K562 (cell line): ENCODE results near the gene PNPLA7. TPM values are rescaled to one million over a fixed set of nuclear protein-coding genes. Genes with fewer than 3 reads are reported as not detected.
"Not testable (repeated sequence)": the region's sequence is repeated elsewhere in the genome, so short reads cannot be mapped to it uniquely, and the experiment has no call there.

Source experiments
- ATAC-seq: fragments of 200-7000 bp; cut with Tn5 transposase; 3 replicates; pipeline ENCODE4 v1.9.1; 2020; ENCODE audit warnings: moderate library complexity
- BruUV-seq: library from RNA; stranded (reverse); fragments of 400-500 nt; replicated peaks from 2 replicates; lab custom pipeline; 2021; lab: Mats Ljungman, UMichigan
- CTCF ChIA-PET: fragments of 300-600 bp; formaldehyde crosslinking; extraction: SDS; loops from one replicate; lab custom pipeline; 2021; ENCODE audit warnings: low intra/inter-chr PET ratio; lab: Yijun Ruan, JAX
- POLR2A ChIA-PET: fragments of 300-600, 350-650 bp; sonication (Branson Sonifier 250); formaldehyde crosslinking; extraction: SDS; loops from one replicate; lab custom pipeline; 2021; ENCODE audit warnings: antibody characterized with exemption, inconsistent platforms; lab: Yijun Ruan, JAX
- DNase-seq, 4 experiments: peaks; one replicate each; pipeline versions ENCODE4 v3.0.0 to v3.0.0-alpha.2; 2011 to 2018; ENCODE audit warnings: low spot score in 3 of 4, mixed read lengths in 3 of 4; ENCODE audit errors: extremely low read depth in 1 of 4
- FAIRE-seq: peaks from 2 replicates; lab custom pipeline; 2011; peaks lifted over from hg19 to GRCh38; lab: Jason Lieb, UNC
- H2AFZ ChIP-seq: 2 replicates; pipeline ENCODE4 v1.6.0; 2011; ENCODE audit warnings: low read depth, low read length, control low read depth, inconsistent platforms
- H3K27ac ChIP-seq: fragments of 200-600 bp; 3 replicates; pipeline ENCODE4 v1.8.0; 2011; ENCODE audit warnings: low read depth, mild to moderate bottlenecking, control low read depth, inconsistent platforms, low read length, moderate library complexity, mixed read lengths; ENCODE audit errors: extremely low read depth
- H3K27me3 ChIP-seq, 2 experiments: fragments of 300-600 bp in 1 of 2; 2 replicates in 1 of 2; 3 replicates in 1 of 2; pipeline versions ENCODE4 v1.6.0 to v1.8.0; 2011; ENCODE audit warnings: inconsistent platforms in 2 of 2, low read length in 2 of 2, mild to moderate bottlenecking in 1 of 2, mixed read lengths in 1 of 2, moderate library complexity in 1 of 2; ENCODE audit not compliant: control insufficient read depth in 2 of 2, insufficient read depth in 2 of 2
- H3K36me3 ChIP-seq: fragments of 300-600 bp; 3 replicates; pipeline ENCODE4 v1.8.0; 2011; ENCODE audit warnings: mild to moderate bottlenecking, low read length, inconsistent platforms; ENCODE audit not compliant: control insufficient read depth, insufficient read depth
- H3K4me1 ChIP-seq, 2 experiments: fragments of 200-600 bp in 1 of 2; replicated peaks in 1 of 2; 2 replicates in 1 of 2; 3 replicates in 1 of 2; pipeline versions ENCODE4 v1.5.1 to v1.8.0; 2011; ENCODE audit warnings: inconsistent platforms in 2 of 2, low read length in 2 of 2, mild to moderate bottlenecking in 1 of 2, mixed read lengths in 1 of 2, moderate library complexity in 1 of 2; ENCODE audit not compliant: control insufficient read depth in 2 of 2, insufficient read depth in 2 of 2
- H3K4me2 ChIP-seq: 2 replicates; pipeline ENCODE4 v1.6.1; 2011; ENCODE audit warnings: low read length, control low read depth, inconsistent platforms, mixed read lengths; ENCODE audit not compliant: insufficient read depth
- H3K4me3 ChIP-seq: fragments of 200-600 bp; sonication (generic), shearing (Covaris generic); 2 replicates; pipeline ENCODE4 v1.5.1; 2016; ENCODE audit warnings: control low read depth, inconsistent platforms
- H3K79me2 ChIP-seq: fragments of 200-600 bp; 3 replicates; pipeline ENCODE4 v1.8.0; 2011; ENCODE audit warnings: low read length, inconsistent platforms; ENCODE audit not compliant: control insufficient read depth, insufficient read depth
- H3K9ac ChIP-seq, 2 experiments: 2 replicates each; pipeline versions ENCODE4 v1.6.0 to v1.6.1; 2011; ENCODE audit warnings: low read depth in 2 of 2, low read length in 2 of 2, control low read depth in 1 of 2, inconsistent platforms in 1 of 2, mild to moderate bottlenecking in 1 of 2, mixed read lengths in 1 of 2; ENCODE audit not compliant: insufficient read depth in 1 of 2
- H3K9me1 ChIP-seq: one replicate; pipeline ENCODE4 v1.6.0; 2011; ENCODE audit warnings: inconsistent platforms, mild to moderate bottlenecking, low read length, moderate library complexity; ENCODE audit not compliant: control insufficient read depth, insufficient read depth
- H3K9me3 ChIP-seq: replicated peaks from 2 replicates; pipeline ENCODE4 v1.5.1; 2011; ENCODE audit warnings: low read depth, low read length, inconsistent platforms; ENCODE audit not compliant: control insufficient read depth, insufficient read depth
- H4K20me1 ChIP-seq: replicated peaks from 2 replicates; pipeline ENCODE4 v1.6.1; 2011; ENCODE audit warnings: low read length, inconsistent platforms, mixed read lengths; ENCODE audit not compliant: control insufficient read depth, insufficient read depth
- CBX3 ChIP-seq, 2 experiments: IDR thresholded peaks; 1 replicate in 1 of 2; 2 replicates in 1 of 2; pipeline ENCODE4 v1.6.1; 2012; ENCODE audit warnings: inconsistent platforms in 2 of 2, low read length in 2 of 2, borderline replicate concordance in 1 of 2, control low read depth in 1 of 2
- NFE2 ChIP-seq: IDR thresholded peaks from 2 replicates; pipeline ENCODE4 v1.6.1; 2014; ENCODE audit warnings: antibody characterized with exemption, low read depth
- SMAD4 ChIP-seq: fragments of 250-450 bp; sonication (Bioruptor Pico); conservative IDR thresholded peaks from 2 replicates; pipeline ENCODE4 v1.8.0; 2021; ENCODE audit warnings: inconsistent platforms, mild to moderate bottlenecking, moderate library complexity
- ZNF79 ChIP-seq: fragments of 250-450 bp; sonication (Bioruptor Pico); IDR thresholded peaks from 2 replicates; pipeline ENCODE4 v1.4.0; 2020; ENCODE audit warnings: low read depth, mild to moderate bottlenecking, moderate library complexity
- WGBS: fragments of 100-300 bp; shearing (Covaris generic); methylation state at CpG from one replicate; pipeline ENCODE4 v1.1.6; 2016; ENCODE audit warnings: low coverage, mixed read lengths; ENCODE audit not compliant: insufficient coverage; ENCODE audit errors: missing lambda C conversion rate; 5-methylcytosine and 5-hydroxymethylcytosine counted together
- in situ Hi-C: fragments of 300-500 bp; cut with MboI; formaldehyde crosslinking; loops from 4 replicates; pipeline ENCODE4 v1.15.0; 2018; ENCODE audit warnings: inconsistent platforms, mixed read lengths
- intact Hi-C: fragments of 100-400 bp; cut with micrococcal nuclease; formaldehyde crosslinking; loops from 2 replicates; pipeline ENCODE4 v1.14.2; 2022
- polyA plus RNA-seq, 8 experiments: library from polyadenylated mRNA; depleted of rRNA in 4 of 8; stranded (reverse) in 5 of 8; unstranded in 3 of 8; fragments of >200 nt; fragmentation: Nextera tagmentation in 2 of 8; fragmentation: Illumina TruSeq in 1 of 8; extraction: Ambion mirVana in 2 of 8; extraction: Trizol in 1 of 8; gene quantifications; 2 replicates each; pipeline versions ENCODE4 v1.2.1 to v1.2.3, GENCODE V29; 2011 to 2014; ENCODE audit warnings: inconsistent platforms in 1 of 8, missing spikeins in 1 of 8
- total RNA-seq, 7 experiments: library from RNA; depleted of rRNA in 6 of 7; stranded (reverse); fragments of >200 nt in 6 of 7; fragmentation: Illumina TruSeq in 2 of 7; extraction: Trizol in 2 of 7; gene quantifications; 2 replicates each; pipeline versions ENCODE4 v1.2.1 to v1.2.3, GENCODE V29; 2011 to 2021; ENCODE audit warnings: low replicate concordance in 1 of 7
- TF ChIP-seq, protein P1 (sequence below): sonication (generic); formaldehyde crosslinking; IDR thresholded peaks from 2 replicates; pipeline ENCODE4 v1.8.1; 2023; ENCODE audit warnings: mild to moderate bottlenecking, missing genetic modification reagents
- TF ChIP-seq, protein P2 (sequence below): sonication (generic); IDR thresholded peaks from 2 replicates; pipeline ENCODE4 v1.6.1; 2016

The PNPLA7 gene
- total and polyA plus RNA-seq, 9 of the 15 experiments (the other 6 are each of a cell fraction or from before 2014, with no cell fraction given) = 0.01 to 0.85 (median 0.19) TPM; not detected in 1

DNA sequence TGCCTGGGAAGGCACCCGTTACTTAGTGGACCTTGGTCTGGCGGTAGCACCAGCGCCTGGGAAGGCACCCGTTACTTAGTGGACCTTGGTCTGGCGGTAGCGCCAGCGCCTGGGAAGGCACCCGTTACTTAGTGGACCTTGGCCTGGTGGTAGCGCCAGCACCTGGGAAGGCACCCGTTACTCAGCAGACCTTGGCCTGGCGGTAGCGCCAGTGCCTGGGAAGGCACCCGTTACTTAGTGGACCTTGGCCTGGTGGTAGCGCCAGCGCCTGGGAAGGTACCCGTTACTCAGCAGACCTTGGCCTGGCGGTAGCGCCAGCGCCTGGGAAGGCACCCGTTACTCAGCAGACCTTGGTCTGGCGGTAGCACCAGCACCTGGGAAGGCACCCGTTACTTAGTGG, 39.1 kb downstream of the PNPLA7 start:
- H3K9me3 ChIP-seq, DNase-seq, CTCF ChIA-PET, BruUV-seq, intact Hi-C loops, H3K4me3 ChIP-seq, POLR2A ChIA-PET, H4K20me1 ChIP-seq, ATAC-seq, H3K79me2 ChIP-seq, in situ Hi-C loops, H3K36me3 ChIP-seq, H3K9me1 ChIP-seq: not testable (repeated sequence)
- peak overlapping the region; percentile 93; the same call in 1 of the 2 replicates for H2AFZ ChIP-seq
- H3K9ac ChIP-seq = peak overlapping the region; percentile 18 to 34; a peak in 2 of 4 replicates
- peak; percentile 82 for FAIRE-seq
- H3K27ac ChIP-seq = peak overlapping the region; percentile 76
- TF ChIP-seq, protein P1, sequence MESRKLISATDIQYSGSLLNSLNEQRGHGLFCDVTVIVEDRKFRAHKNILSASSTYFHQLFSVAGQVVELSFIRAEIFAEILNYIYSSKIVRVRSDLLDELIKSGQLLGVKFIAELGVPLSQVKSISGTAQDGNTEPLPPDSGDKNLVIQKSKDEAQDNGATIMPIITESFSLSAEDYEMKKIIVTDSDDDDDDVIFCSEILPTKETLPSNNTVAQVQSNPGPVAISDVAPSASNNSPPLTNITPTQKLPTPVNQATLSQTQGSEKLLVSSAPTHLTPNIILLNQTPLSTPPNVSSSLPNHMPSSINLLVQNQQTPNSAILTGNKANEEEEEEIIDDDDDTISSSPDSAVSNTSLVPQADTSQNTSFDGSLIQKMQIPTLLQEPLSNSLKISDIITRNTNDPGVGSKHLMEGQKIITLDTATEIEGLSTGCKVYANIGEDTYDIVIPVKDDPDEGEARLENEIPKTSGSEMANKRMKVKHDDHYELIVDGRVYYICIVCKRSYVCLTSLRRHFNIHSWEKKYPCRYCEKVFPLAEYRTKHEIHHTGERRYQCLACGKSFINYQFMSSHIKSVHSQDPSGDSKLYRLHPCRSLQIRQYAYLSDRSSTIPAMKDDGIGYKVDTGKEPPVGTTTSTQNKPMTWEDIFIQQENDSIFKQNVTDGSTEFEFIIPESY (CRISPR knock-in tag) = peak; percentile 99
- H3K4me2 ChIP-seq = peak overlapping the region; percentile 62; the same call in 1 of the 2 replicates
- peaks cover 9 to 11% of the 10 kb centered on the region in 2 experiments; a peak in 4 of 5 replicates for H3K27me3 ChIP-seq
- WGBS = 74% methylated on average over 22 of the region's 22 CpGs
- peaks cover 13 to 42% of the 10 kb centered on the region in 2 experiments; a peak in 4 of 5 replicates for H3K4me1 ChIP-seq

DNA sequence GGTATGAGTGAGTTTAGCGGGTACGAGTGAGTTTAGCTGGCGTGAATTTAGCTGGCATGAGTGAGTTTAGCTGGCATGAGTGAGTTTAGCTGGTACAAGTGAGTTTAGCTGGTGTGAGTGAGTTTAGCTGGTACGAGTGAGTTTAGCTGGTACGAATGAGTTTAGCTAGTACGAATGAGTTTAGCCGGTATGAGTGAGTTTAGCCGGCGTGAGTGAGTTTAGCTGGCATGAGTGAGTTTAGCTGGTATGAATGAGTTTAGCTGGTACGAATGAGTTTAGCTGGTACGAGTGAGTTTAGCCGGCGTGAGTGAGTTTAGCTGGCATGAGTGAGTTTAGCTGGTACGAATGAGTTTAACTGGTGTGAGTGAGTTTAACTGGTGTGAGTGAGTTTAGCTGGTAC, 41.0 kb downstream of the PNPLA7 start:
- H2AFZ ChIP-seq = no peak overlapping the region
- in situ Hi-C loops = no loop called here
- H3K9ac ChIP-seq = no peak overlapping the region
- no peak overlapping the region for H3K4me2 ChIP-seq
- ATAC-seq (no peak), FAIRE-seq (no peak), DNase-seq (no peak)
- H3K27ac ChIP-seq = no peak overlapping the region
- no TSS peak for BruUV-seq
- H4K20me1 ChIP-seq = no peaks in the 10 kb centered on the region
- CTCF ChIA-PET = no interaction called here
- intact Hi-C loops = no loop called here
- no peak overlapping the region for H3K4me3 ChIP-seq
- no peaks in the 10 kb centered on the region for H3K9me1 ChIP-seq
- POLR2A ChIA-PET = interaction anchor here (0.6 to 1.2 kb wide), 5 partner anchors 11 to 36 kb away, joined by 3 to 4 read pairs (median 3); no protein-coding TSS in a partner anchor
- WGBS = 68% methylated on average over 14 of the region's 14 CpGs
- no peaks in the 10 kb centered on the region for H3K9me3 ChIP-seq
- no peaks in the 10 kb centered on the region for H3K79me2 ChIP-seq
- peaks cover 18 to 28% of the 10 kb centered on the region in 2 experiments; a peak in 4 of 5 replicates for H3K27me3 ChIP-seq
- H3K4me1 ChIP-seq = peaks cover 13 to 40% of the 10 kb centered on the region in 2 experiments; a peak in 4 of 5 replicates
- H3K36me3 ChIP-seq = no peaks in the 10 kb centered on the region
- TF ChIP-seq SMAD4 = no peak
- TF ChIP-seq CBX3 (IDR thresholded peaks at IDR 0.05; ENCODE audit: borderline replicate concordance in 1 of 2, low read length in 2 of 2) = no peak
- no peak for TF ChIP-seq NFE2
- TF ChIP-seq ZNF79 = no peak
- TF ChIP-seq, protein P2, sequence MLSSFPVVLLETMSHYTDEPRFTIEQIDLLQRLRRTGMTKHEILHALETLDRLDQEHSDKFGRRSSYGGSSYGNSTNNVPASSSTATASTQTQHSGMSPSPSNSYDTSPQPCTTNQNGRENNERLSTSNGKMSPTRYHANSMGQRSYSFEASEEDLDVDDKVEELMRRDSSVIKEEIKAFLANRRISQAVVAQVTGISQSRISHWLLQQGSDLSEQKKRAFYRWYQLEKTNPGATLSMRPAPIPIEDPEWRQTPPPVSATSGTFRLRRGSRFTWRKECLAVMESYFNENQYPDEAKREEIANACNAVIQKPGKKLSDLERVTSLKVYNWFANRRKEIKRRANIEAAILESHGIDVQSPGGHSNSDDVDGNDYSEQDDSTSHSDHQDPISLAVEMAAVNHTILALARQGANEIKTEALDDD = peak; percentile 59; the same call in 1 of the 2 replicates
